K562 (cell line): Measurements from ENCODE around the gene SHB. TPM values are rescaled to one million over a fixed set of nuclear protein-coding genes. Genes with fewer than 3 reads are reported as not detected.

Experiments used
- ELK1 ChIP-seq: sonication (generic); formaldehyde crosslinking; IDR thresholded peaks from 2 replicates; pipeline ENCODE4 v1.8.1; 2022; ENCODE audit warnings: missing genetic modification reagents
- IRF9 ChIP-seq: fragments of 450-650 bp; IDR thresholded peaks from 2 replicates; pipeline ENCODE4 v1.6.1; 2016; ENCODE audit warnings: missing biosample characterization, missing genetic modification characterization
- NFIC ChIP-seq: fragments of 450-650 bp; IDR thresholded peaks from 2 replicates; pipeline ENCODE4 v1.6.1; 2017; ENCODE audit warnings: mild to moderate bottlenecking, inconsistent platforms
- SAP30 ChIP-seq: fragments of 200-600 bp; sonication (generic); IDR thresholded peaks from 2 replicates; pipeline ENCODE4 v1.6.1; 2012; ENCODE audit warnings: borderline replicate concordance, low read depth, mild to moderate bottlenecking, moderate library complexity, low read length, control low read depth, inconsistent platforms; ENCODE audit not compliant: insufficient read depth, poor library complexity, severe bottlenecking
- SMC3 ChIP-seq: conservative IDR thresholded peaks from 2 replicates; pipeline ENCODE4 v1.6.1; 2011; ENCODE audit warnings: low read depth, low read length, improper control_type of control experiment; ENCODE audit not compliant: insufficient read depth
- ZC3H4 ChIP-seq: sonication (generic); formaldehyde crosslinking; IDR thresholded peaks from 2 replicates; pipeline ENCODE4 v1.9.0; 2021; ENCODE audit warnings: missing genetic modification reagents, borderline replicate concordance
- ZNF696 ChIP-seq: fragments of 250-450 bp; sonication (Bioruptor Pico); conservative IDR thresholded peaks from 2 replicates; pipeline ENCODE4 v1.4.0; 2020; ENCODE audit warnings: mild to moderate bottlenecking, moderate library complexity
- polyA plus RNA-seq, 8 experiments: library from polyadenylated mRNA; depleted of rRNA in 4 of 8; stranded (reverse) in 5 of 8; unstranded in 3 of 8; fragments of >200 nt; fragmentation: Nextera tagmentation in 2 of 8; fragmentation: Illumina TruSeq in 1 of 8; extraction: Ambion mirVana in 2 of 8; extraction: Trizol in 1 of 8; gene quantifications; 2 replicates each; pipeline versions ENCODE4 v1.2.1 to v1.2.3, GENCODE V29; 2011 to 2014; ENCODE audit warnings: inconsistent platforms in 1 of 8, missing spikeins in 1 of 8
- total RNA-seq, 7 experiments: library from RNA; depleted of rRNA in 6 of 7; stranded (reverse); fragments of >200 nt in 6 of 7; fragmentation: Illumina TruSeq in 2 of 7; extraction: Trizol in 2 of 7; gene quantifications; 2 replicates each; pipeline versions ENCODE4 v1.2.1 to v1.2.3, GENCODE V29; 2011 to 2021; ENCODE audit warnings: low replicate concordance in 1 of 7
- TF ChIP-seq, protein P1 (sequence below): IDR thresholded peaks from 2 replicates; pipeline ENCODE4 v1.6.1; 2014; ENCODE audit warnings: antibody characterized with exemption
- TF ChIP-seq, protein P2 (sequence below): fragments of 250-450 bp; sonication (Bioruptor Pico); IDR thresholded peaks from 2 replicates; pipeline ENCODE4 v1.5.0; 2021; ENCODE audit warnings: mild to moderate bottlenecking, moderate library complexity

Gene SHB
- total and polyA plus RNA-seq, 9 of the 15 experiments (the other 6 are each of a cell fraction or from before 2014, with no cell fraction given) = 0.78 to 16.0 (median 5.3) TPM

DNA sequence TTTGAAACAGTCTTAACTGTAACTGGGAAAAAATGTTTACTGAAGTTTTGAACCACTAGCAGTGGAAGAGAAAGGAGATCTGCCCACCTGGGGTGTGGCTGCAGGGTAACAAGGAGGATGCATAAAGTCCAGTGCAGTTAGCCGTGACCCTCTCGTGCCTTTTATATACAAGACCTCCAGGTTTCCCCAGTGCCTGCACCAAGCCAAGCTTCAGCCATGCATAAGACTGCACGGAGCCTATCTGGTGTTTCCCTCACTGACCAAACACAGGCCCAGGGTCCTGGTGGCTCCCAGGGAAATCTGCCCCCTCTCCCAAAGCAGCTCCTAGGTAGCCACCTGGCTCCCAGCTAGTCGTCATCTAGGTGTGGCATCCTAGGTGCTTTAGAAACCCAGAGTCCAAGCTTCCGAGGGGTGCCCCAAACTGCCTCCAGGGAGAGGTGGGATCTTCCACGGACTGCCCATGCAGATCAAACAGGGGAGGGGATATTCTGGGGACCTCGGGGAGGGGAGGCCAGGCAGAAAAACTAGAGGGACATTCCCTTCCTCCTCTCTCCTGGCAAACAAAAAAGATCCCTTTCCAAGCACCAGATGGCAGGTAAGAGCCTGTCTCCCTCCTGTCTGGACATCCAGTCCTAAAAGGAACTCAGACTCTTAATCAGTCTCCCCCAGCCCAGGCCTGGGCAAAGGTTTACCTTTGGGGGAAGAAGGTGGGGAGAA lies 2.7 kb downstream of the SHB start (continued):
- TF ChIP-seq, protein P1, sequence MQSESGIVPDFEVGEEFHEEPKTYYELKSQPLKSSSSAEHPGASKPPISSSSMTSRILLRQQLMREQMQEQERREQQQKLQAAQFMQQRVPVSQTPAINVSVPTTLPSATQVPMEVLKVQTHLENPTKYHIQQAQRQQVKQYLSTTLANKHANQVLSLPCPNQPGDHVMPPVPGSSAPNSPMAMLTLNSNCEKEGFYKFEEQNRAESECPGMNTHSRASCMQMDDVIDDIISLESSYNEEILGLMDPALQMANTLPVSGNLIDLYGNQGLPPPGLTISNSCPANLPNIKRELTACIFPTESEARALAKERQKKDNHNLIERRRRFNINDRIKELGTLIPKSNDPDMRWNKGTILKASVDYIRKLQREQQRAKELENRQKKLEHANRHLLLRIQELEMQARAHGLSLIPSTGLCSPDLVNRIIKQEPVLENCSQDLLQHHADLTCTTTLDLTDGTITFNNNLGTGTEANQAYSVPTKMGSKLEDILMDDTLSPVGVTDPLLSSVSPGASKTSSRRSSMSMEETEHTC = no peak
- TF ChIP-seq SMC3 = 0 out of 2 replicates have a peak, but pooled peaks have one; percentile 7
- no peak for TF ChIP-seq ZNF696 (CRISPR knock-in tag)
- no peak for TF ChIP-seq NFIC
- no peak for TF ChIP-seq IRF9 (tag)
- no peak for TF ChIP-seq ELK1
- TF ChIP-seq SAP30 = peak; percentile 34
- no peak for TF ChIP-seq ZC3H4 (CRISPR knock-in tag)
- TF ChIP-seq, protein P2, sequence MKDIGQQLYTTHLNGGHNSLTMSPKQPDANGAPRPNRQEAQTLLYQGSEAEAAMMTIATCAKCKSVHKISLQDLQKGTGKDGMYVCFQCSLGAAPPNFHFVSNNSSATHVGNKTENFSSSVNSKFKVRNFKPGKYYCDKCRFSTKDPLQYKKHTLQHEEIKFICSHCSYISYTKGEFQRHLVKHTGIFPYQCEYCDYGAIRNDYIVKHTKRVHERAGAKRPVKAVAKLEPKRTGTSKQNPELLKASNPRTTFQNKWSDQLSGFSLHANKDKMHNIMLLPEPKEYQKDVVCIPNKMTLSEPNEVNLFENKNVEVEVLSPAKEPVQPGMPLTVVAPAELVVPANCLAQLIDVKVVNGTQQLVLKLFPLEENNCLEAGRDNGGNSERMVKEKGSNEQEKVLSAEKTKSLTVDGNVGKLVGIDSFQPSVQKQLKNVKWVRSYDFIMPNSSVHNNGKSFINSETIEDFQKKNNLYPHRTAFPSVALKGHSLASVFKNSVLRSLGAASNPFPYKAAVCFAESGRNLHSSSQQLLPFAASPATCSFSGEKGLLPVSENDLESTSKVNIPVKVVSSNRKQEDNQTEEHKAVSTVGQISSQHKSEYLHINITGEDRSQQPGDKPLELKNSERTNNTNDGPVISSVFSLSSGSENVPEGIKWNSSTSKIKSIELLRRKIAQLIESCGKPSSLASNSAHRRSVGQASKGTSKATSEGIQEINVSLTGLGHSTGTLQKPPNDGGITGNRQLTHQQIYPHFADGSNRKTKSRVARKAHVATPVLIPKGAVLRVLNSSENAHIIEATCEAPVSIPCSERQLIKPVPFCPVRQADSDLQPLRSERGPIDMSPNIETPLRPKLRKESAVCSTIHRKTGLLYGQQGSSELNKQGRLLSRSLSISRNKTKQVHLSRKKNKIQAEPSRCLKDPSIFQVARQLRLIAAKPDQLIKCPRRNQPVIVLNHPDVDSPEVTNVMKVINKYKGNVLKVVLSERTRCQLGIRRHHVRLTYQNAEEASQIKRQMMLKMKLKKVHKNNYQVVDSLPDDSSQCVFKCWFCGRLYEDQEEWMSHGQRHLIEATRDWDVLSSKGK = no peak
- TF ChIP-seq, all 486 proteins: peak for 4
